HG02678 (cell line): ENCODE measurements around the gene TRDMT1.

Source experiments
- ATAC-seq: cut with Tn5 transposase; IDR thresholded peaks from one replicate; pipeline ENCODE4 v1.9.1; 2021; ENCODE audit warnings: mild to moderate bottlenecking, moderate library complexity; ENCODE audit not compliant: unreplicated experiment

The TRDMT1 gene

GRCh38 chr10:17109046-17109445 lies 92.4 kb downstream of the TRDMT1 start:
- ATAC-seq = no peak

GRCh38 chr10:17106991-17107390 lies 94.5 kb downstream of the TRDMT1 start:
- no peak for ATAC-seq

- ATAC-seq = no peak
These were observed 99.6 kb downstream of the TRDMT1 start for GRCh38 chr10:17101910-17102266.

GRCh38 chr10:17101257-17101909 lies 100.1 kb downstream of the TRDMT1 start:
- no peak for ATAC-seq

- ATAC-seq = no peak
These were observed 100.9 kb downstream of the TRDMT1 start for GRCh38 chr10:17100586-17100985.

- no peak for ATAC-seq
These were observed 103.5 kb downstream of the TRDMT1 start for GRCh38 chr10:17098012-17098411.
